GM19043 (cell line): ENCODE data around the gene PRPF39.
"Not testable (repeated sequence)": the region's sequence is repeated elsewhere in the genome, so short reads cannot be mapped to it uniquely, and the experiment has no call there.

Experiments
- ATAC-seq: cut with Tn5 transposase; IDR thresholded peaks from one replicate; pipeline ENCODE4 v1.9.1; 2021; ENCODE audit warnings: low read depth; ENCODE audit not compliant: unreplicated experiment

PRPF39 gene

DNA sequence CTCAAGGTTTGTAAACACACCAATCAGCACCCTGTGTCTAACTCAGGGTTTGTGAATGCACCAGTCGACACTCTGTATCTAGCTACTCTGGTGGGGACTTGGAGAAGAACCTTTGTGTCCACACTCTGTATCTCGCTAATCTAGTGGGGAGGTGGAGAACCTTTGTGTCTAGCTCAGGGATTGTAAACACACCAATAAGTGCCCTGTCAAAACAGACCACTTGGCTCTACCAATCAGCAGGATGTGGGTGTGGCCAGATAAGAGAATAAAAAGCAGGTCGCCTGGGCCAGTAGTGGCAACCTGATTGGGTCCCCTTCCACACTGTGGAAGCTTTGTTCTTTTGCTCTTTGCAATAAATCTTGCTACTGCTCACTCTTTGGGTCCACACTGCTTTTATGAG lies 2.8 kb upstream of the PRPF39 start:
- ATAC-seq, result not testable (repeated sequence)

DNA sequence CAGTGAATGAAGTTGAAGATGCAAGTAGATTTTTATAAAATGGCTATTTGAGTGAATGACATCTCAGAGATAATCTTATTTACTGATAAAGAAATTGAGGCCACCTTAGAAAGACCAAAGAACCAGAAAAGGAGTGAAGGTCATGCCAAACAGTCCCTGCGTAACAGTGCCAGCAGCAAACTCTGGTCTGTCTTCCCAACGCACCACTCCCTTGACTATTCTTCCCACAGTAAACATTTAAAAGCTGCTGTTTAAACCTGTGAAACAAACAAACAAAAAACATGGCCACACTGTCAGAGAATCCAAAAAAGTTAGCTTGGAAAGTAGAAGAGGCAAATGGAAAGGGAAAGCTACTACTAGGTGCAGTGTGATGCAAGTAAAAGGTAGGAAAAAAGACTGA lies 1.5 kb upstream of the PRPF39 start:
- ATAC-seq, result no peak

- peak; percentile 1 for ATAC-seq
Observed at GRCh38 chr14:45083617-45083975, 320 bp upstream of the PRPF39 start.

DNA sequence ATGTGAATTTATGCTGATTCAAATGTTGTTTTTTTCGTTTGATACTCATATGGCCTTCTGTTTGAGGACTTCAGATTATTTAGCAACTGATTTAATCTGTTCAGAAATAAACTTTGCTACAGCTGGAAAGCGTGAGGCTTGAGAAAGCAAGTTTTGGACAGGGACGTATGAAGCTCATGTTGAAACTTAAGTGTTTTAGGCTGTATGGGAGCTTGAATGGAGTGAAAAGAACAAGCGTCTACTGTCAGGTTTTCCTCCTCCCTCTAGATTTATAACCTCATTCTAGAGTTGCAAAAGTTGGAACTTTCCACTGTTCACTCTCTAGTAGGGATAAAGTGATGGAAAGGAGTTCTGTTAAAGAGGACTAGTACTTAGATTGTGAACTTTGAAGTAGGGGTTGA lies 1.0 kb downstream of the PRPF39 start:
- ATAC-seq, result no peak

DNA sequence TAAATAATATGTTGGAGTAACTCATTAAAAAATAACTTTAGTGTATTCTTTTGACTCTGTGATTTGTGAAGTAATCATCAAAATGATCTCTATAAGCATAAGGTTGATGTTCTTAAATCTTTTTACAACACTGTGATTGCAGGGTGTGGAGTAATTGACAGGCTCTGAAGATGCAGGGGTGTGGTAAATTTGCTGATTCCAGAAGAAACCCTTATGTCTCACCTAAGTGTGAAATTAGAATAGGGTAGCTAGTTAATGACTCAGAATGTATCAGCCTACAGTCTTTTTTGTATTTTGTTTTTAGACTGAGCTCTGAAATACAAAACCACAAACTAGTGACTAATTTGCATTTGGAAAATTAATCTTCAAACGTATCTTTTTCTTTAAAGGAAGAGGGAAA lies 5.9 kb downstream of the PRPF39 start:
- ATAC-seq, result peak; percentile 54

DNA sequence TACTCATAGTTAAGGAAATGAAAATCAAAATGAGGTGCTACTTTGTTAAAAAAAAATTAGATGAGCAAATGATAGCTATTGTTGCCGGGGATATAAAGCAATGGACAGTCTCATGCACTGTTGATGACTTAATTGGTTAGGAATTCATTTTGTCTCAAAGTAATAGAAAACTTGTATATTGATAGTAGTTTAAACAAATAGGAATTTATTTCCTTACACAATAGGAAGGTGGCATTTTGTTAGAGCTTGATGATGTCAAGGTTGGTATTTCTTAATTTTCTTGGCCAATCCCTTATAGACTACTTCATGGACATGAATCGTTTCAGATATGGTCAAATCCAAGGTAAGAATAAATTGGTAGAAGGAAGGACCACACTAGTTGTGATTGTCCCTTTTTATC lies 7.8 kb downstream of the PRPF39 start:
- ATAC-seq, result no peak

DNA sequence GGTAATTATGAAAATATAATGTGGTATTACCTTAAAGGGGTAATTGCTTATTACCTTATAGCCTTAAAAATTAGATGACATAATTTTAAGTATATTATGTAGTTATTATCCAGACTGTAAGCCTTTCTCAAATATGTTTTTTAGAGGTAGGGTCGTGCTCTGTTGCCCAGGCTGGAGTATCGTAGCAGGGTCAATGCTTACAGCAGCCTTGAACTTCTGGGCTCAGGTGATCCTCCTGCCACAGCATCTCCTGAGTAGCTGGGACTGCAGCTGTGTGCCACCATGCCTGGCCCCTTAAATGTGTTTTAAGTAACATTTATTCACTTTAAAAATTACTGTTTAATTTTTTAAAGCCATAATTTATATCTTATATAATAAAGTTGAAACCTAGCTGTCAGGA lies 10.4 kb downstream of the PRPF39 start:
- ATAC-seq, result no peak

DNA sequence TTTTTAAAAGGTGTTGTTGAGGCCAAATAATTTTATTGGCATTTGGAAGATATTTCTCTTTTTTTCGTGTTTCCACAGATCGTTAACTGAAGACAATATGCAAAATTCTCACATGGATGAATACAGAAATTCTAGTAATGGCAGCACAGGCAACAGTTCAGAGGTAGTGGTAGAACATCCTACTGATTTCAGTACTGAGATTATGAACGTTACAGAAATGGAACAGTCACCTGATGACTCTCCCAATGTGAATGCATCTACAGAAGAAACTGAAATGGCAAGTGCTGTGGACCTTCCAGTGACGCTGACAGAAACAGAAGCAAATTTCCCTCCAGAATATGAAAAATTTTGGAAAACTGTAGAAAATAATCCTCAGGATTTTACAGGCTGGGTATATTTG lies 11.2 kb downstream of the PRPF39 start:
- ATAC-seq, result no peak

DNA sequence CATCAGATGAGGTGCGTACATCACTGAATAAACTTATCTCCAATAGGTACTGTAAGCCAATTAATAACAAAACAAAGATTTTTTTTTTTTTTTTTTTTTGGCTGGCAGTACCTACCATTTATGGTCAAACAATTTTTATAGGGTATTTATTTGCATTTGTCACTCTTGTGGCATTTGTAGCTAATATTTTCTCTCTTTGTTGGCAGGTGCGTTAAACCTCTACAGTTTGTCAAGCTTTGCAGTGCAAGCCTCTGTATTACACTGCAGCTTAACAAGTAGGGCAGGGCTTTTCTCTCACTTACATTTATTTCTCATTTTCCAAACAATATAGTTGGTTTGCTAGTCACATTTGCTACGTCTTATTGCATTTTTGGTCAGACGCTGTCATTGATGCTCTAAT lies 12.3 kb downstream of the PRPF39 start:
- ATAC-seq, result no peak

DNA sequence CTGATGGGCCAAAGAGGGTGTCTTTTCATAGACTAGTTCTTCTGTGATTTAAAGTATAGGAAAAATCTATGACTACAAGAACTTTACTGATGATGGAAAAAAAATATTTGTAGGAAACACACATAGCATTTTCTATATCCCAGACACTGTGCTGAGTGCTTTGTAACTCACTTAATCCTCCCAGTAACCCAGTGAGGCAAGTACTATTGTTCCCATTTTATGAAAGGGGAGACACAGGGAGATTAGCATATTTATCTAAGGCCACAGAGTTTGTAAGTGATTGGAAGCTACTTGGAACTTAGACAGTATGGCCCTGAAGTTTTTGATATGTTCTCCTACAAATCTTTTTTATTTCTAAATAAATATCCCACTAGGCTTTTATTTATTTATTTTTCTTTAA lies 19.9 kb downstream of the PRPF39 start:
- ATAC-seq, result no peak

DNA sequence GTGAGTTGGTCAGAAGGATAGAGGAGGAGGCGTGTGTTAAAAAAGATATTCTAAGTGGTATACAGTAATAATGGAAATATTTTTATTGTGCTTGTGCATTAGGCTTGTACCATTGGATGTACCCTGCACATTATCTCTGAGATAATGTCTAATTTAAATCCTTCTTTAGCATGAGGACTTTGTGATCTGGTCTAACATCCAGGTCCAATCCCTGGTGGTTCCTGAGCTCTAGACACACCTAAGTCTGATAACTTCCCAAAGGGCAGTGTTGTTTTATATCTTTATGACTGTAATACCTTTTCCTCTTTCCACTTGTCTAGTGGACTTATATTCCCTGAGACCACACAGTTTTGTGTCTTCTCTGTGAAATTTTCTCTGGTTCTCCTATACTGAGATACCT lies 20.6 kb downstream of the PRPF39 start:
- no peak for ATAC-seq

GRCh38 chr14:45112896-45113781 lies 29.2 kb downstream of the PRPF39 start:
- ATAC-seq, result no peak

DNA sequence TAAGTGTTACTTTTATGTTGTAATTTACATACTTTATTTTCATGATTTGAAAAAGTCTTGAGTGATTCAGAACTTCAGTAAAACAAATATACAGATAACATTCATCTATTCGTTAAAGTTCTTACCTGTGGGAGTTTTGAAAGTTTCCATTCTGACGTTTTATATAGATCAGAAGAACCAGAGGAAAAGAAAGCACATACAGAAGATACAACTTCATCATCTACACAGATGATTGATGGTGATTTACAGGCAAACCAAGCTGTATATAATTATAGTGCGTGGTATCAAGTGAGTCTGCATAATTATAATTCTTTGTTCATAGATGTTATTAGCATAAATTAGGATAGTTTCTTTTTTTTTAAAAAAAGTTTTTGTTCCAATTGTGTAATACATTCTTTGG lies 30.4 kb downstream of the PRPF39 start:
- ATAC-seq, result no peak

- no peak for ATAC-seq
Observed at GRCh38 chr14:45118594-45118993, 34.7 kb downstream of the PRPF39 start.

- ATAC-seq, result no peak
Observed at GRCh38 chr14:45120096-45120495, 36.2 kb downstream of the PRPF39 start.

DNA sequence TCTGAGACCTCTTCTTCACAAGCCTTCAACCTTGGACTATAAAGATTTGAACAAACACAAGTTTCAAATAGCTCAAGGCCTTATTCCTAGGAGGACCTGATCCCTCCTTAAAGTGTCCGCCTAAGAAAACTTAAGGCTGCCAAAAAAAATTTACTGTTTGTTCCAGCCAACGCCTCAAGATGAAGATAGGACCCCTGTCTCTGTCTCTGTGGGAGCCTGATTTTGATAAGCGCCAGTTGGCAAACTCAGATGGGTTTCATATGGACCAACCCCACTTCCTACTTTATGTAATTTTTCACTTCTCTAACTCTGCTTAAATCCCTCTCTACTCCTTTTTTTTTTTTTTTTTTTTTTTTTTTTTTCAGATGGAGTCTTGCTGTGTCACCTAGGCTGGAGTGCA lies 39.4 kb downstream of the PRPF39 start:
- no peak for ATAC-seq

DNA sequence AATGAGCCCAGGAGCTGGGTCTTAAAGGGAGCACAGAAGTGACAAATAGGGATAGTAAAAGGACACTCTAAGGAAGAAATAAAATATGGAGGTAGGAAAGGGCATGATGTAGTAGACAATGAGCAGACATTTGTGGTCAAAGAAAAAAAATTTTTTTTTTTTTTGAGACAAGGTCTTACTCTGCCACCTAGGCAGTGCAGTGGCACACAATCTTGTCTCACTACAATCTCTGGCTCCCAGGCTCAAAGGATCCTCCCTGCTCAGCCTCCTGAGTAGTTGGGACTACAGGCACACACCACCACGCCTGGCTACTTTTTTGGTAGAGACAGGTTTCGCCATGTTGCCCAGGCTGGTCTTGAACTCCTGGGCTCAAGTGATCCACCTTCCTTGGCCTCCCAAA lies 41.8 kb downstream of the PRPF39 start:
- no peak for ATAC-seq

DNA sequence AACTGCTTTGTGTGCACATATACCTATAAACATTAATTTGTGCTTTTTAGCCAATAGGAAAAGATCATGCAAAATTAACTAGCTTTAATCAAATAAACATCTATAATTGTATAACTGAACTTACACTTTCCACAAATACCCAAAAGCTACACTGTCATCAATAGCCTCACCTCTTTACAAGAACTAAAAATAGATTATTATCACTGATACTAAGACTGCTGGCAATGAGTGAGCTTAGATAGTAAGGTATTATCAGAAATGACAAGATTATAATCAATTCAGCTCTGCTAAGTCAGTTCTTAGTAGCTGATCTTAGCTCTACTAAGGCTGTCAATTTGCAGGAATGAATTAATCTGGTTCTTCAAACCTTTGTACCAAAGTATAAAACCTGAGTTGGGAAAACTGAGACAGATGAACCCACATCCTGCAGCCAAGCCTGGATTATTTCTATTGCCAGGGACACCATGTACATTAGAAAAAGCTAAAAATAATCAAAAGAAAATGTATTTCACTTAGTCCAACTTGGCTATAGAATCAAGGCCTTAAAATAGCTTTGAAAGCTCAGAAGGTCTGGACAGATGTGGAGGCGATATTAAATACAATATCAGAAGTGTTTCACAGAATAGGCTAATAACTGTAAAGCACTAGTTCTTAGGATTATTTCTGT lies 45.2 kb downstream of the PRPF39 start:
- ATAC-seq, result no peak

- ATAC-seq, result no peak
Observed at GRCh38 chr14:45133683-45134050, 49.8 kb downstream of the PRPF39 start.

DNA sequence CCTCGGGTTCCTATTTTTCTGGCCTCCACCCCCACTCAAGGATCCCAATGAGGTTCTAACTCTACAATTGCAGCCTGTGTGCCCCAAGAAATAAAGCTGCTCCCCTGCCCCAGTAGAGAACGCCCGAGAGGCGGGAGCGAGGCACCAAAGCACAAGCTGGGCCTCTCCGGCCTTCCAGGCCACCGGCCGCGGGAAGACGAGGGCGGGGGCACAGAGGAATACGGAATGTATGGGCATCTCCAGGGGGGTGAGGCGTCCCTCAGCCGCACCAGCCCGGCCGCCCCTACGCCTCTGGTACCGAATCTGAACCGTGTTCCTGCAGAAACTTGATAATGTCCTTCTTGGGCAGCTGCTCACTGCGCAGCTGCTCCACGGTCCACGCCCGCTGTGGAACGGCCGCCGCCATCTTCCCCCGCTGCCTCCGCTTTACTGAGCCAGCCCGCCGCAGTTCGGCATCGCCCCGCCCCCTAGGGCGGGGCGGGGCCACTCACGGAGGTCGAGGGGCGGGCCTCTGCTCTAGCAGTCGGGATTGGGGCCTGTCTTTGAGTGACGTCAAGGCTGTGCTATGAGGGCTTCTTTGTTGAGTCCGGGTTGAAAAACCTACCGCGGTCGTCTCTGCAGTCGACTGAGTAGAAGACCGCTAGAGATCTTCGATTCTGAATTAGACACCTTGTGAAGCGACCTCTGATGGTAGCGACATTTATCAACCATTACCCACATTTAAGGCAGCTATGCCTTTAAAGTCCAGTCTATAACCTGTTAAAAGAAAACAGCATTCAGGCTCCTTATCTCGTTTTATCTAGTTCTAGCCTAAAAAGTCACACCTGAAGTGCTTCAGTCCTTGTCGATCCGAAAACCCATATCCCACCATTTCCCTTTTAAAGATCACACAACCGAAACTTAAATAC lies 50.4 kb downstream of the PRPF39 start, which contains the start of gene FKBP3:
TSS of gene FKBP3 (minus strand) at position 431 of the 908 bp plus-strand sequence. CDS start at position 406, 25 bp downstream.
- peak; percentile 84 for ATAC-seq

- ATAC-seq, result no peak
Observed at GRCh38 chr14:45135156-45135555, 51.2 kb downstream of the PRPF39 start.
